ENCODE data around the gene STAMBP. TPM values are rescaled to one million over a fixed set of nuclear protein-coding genes. Genes with fewer than 3 reads are reported as not detected.

STAMBP gene
- total RNA-seq, 1 donor from 2014 or later: 41.0 TPM

DNA sequence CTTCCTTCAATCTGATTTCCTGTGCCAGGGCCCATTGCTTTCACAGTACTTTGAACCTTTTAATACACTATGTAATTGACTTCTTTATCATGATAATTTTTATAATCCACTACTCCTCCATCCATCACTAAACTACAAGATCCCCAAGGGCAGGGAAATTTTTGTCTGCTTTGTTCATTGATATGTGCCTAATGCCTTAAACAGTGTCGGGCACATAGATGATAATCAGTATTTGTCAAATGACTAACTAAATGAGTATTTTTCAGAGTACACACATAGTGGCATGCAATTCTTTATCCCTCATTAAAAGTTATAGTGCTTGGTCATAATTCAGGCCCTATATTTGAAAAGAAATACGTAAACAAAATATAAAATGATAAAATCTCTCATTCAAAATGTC lies 5.3 kb upstream of the STAMBP start:
- no peak overlapping the region for H3K27ac Mint-ChIP-seq
- H3K4me3 Mint-ChIP-seq: no peak overlapping the region

DNA sequence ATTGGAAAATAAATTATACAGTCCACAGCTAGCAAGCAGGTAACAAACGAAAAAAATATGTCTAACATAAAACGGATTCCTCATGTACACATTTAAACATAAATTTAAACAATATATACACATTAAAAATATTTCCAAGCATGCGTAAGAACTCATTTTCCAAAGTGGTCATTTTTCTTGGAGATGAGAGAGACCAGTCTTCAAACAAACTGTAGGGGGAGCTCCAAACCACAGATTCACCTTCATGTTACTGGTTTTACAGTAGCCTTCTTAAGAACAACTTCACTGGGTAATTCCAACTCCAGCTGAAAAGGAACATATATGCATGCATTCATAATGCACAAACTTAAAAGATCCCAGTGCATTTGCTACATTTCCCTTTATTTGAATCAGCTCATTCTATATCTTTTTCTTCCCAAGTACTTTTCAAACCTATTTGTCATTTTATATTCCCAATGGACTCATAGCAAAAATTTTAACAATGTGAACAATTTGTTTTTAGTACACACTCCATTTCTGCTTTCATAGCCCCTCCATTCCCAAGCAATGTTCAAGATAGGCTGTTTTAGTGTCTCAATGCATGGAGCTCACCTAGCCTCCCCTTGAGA lies 4.7 kb upstream of the STAMBP start:
- TF ChIP-seq, protein P1, sequence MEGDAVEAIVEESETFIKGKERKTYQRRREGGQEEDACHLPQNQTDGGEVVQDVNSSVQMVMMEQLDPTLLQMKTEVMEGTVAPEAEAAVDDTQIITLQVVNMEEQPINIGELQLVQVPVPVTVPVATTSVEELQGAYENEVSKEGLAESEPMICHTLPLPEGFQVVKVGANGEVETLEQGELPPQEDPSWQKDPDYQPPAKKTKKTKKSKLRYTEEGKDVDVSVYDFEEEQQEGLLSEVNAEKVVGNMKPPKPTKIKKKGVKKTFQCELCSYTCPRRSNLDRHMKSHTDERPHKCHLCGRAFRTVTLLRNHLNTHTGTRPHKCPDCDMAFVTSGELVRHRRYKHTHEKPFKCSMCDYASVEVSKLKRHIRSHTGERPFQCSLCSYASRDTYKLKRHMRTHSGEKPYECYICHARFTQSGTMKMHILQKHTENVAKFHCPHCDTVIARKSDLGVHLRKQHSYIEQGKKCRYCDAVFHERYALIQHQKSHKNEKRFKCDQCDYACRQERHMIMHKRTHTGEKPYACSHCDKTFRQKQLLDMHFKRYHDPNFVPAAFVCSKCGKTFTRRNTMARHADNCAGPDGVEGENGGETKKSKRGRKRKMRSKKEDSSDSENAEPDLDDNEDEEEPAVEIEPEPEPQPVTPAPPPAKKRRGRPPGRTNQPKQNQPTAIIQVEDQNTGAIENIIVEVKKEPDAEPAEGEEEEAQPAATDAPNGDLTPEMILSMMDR (conservative IDR thresholded peaks at IDR 0.05): peak; percentile 92
- H3K36me3 Mint-ChIP-seq: no peaks in the 10 kb centered on the region
- H3K4me1 Mint-ChIP-seq (ENCODE audit: unreplicated experiment): peaks cover 5% of the 10 kb centered on the region
- peaks cover 49% of the 10 kb centered on the region for H3K27me3 Mint-ChIP-seq
- no peak overlapping the region for H3K4me3 Mint-ChIP-seq
- DNase-seq (ENCODE audit: extremely low spot score, unreplicated experiment): no peak
- H3K27ac Mint-ChIP-seq: no peak overlapping the region
- H3K9me3 Mint-ChIP-seq: peaks cover 5% of the 10 kb centered on the region

More for the DNA sequence above, 5.3 kb upstream of the STAMBP start:
- Mint-ChIP-seq H3K27me3 (peaks cover 47% of the 10 kb centered on the region), H3K9me3 (peaks cover under 1% of the 10 kb centered on the region), H3K4me1 (ENCODE audit: unreplicated experiment) (peaks cover under 1% of the 10 kb centered on the region), H3K36me3 (no peaks in the 10 kb centered on the region)
- TF ChIP-seq, protein P1 (conservative IDR thresholded peaks at IDR 0.05): no peak
- no peak for DNase-seq (ENCODE audit: extremely low spot score, unreplicated experiment)

DNA sequence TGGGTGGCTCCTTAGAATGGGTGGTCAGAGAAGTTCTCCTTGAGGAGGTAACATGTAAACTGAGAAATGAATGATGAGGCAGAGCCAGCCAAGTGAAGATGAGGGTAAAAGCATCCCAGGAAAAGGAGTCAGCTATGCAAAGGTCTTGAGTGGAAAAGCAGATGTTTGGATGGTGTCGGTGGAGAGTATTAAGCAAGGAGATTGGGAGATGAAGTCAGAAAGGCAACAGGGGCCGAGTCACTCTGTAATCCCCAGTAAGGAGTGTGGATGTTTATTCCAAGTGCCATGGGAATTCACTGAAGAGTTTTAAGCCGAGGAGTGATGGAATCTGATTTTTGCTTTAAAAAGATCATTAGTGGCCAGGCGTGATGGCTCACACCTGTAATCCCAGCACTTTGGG lies 3.4 kb upstream of the STAMBP start:
- TF ChIP-seq, protein P1 (conservative IDR thresholded peaks at IDR 0.05): no peak
- no peaks in the 10 kb centered on the region for H3K36me3 Mint-ChIP-seq
- no peak for DNase-seq (ENCODE audit: extremely low spot score, unreplicated experiment)
- H3K27ac Mint-ChIP-seq: no peak overlapping the region
- no peak overlapping the region for H3K4me3 Mint-ChIP-seq
- H3K27me3 Mint-ChIP-seq: peaks cover 45% of the 10 kb centered on the region
- peaks cover 5% of the 10 kb centered on the region for H3K9me3 Mint-ChIP-seq
- peaks cover 16% of the 10 kb centered on the region for H3K4me1 Mint-ChIP-seq (ENCODE audit: unreplicated experiment)

DNA sequence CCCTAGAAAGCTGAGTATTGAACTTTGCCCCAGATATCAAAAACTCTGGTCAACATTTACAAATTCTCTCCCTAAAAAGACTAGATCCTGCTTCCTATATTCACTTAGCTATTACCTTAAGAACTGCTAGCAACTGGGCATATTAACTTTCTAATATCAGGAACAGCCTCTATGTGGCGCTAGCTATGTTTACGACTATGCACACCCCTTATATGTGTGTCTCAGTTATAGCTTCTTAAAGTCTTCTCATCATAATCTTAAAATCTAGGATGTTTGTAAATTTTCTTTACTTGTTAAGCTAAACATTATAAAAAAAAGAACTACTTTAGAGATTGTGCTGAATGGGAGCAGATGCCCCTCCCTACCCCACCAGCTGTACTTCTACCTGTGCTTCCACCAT lies 1.7 kb upstream of the STAMBP start:
- no peak for DNase-seq (ENCODE audit: extremely low spot score, unreplicated experiment)
- peaks cover 29% of the 10 kb centered on the region for H3K27me3 Mint-ChIP-seq

DNA sequence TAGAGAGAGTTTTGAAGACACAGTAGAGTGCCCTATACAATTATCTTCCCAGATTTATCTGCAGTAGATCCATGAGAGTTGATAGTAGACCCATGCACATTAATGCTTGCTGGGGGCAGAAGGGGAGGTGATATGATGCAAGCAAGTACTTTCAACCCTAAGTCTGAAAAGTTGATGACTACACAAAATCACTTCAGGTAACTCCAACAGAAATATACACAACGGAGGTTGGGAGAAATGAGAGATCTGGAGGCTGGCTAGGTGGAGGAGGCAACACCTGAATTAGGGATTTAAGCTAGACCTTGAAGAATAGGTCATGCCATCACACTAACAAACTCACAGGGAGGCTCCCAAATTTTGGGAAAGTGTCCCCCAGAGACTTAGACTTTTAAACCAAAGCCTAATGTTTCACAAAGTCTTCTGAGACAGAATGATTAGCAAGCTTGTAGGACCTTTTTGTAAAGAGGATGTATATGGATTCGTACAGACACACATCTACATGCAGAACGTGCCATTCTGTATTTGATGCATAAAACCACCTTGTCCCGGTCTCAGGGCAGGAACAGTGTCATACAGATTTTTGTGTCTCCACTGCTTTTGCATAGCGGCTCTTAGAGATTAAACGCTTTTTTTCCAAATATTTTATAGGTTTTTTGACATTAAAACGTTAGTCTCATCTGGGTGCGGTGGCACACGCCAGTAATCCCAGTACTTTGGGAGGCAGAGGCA lies 937 bp upstream of the STAMBP start:
- H3K4me3 Mint-ChIP-seq: peak overlapping the region; percentile 58
- H3K36me3 Mint-ChIP-seq: peaks cover 5% of the 10 kb centered on the region

More for the DNA sequence above, 1.7 kb upstream of the STAMBP start:
- H3K27ac Mint-ChIP-seq: no peak overlapping the region
- peaks cover 23% of the 10 kb centered on the region for H3K4me1 Mint-ChIP-seq (ENCODE audit: unreplicated experiment)
- H3K9me3 Mint-ChIP-seq: peaks cover 5% of the 10 kb centered on the region
- peak overlapping the region; percentile 58 for H3K4me3 Mint-ChIP-seq
- TF ChIP-seq, protein P1 (conservative IDR thresholded peaks at IDR 0.05): peak; percentile 58
- H3K36me3 Mint-ChIP-seq: no peaks in the 10 kb centered on the region

More for the DNA sequence above, 937 bp upstream of the STAMBP start:
- TF ChIP-seq, protein P1 (conservative IDR thresholded peaks at IDR 0.05): no peak
- H3K27me3 Mint-ChIP-seq: peaks cover 25% of the 10 kb centered on the region
- DNase-seq (ENCODE audit: extremely low spot score, unreplicated experiment): no peak
- peak overlapping the region; percentile 8 for H3K27ac Mint-ChIP-seq
- H3K4me1 Mint-ChIP-seq (ENCODE audit: unreplicated experiment): peaks cover 23% of the 10 kb centered on the region
- peaks cover 5% of the 10 kb centered on the region for H3K9me3 Mint-ChIP-seq

All from type B pancreatic cell (in vitro differentiated cells).